HG03432 (cell line): ENCODE results near the gene PACRG.
A peak's percentile ranks its signal among the peaks of the same experiment; 100 is the strongest.

Source experiments
- ATAC-seq: cut with Tn5 transposase; IDR thresholded peaks from one replicate; pipeline ENCODE4 v1.9.1; 2021; ENCODE audit warnings: mild to moderate bottlenecking, moderate library complexity; ENCODE audit not compliant: unreplicated experiment

The PACRG gene

GRCh38 chr6:162773996-162774395 lies 46.2 kb downstream of the PACRG start:
- no peak for ATAC-seq

GRCh38 chr6:162777091-162777490 lies 49.3 kb downstream of the PACRG start:
- no peak for ATAC-seq

- no peak for ATAC-seq
Measured at GRCh38 chr6:162778603-162779002, 50.8 kb downstream of the PACRG start.

GRCh38 chr6:162785632-162786242 lies 58.0 kb downstream of the PACRG start:
- ATAC-seq: no peak

GRCh38 chr6:162798546-162799266 lies 70.9 kb downstream of the PACRG start:
- peak; percentile 60 for ATAC-seq

- ATAC-seq: no peak
Measured at GRCh38 chr6:162814426-162814973, 86.7 kb downstream of the PACRG start.

- ATAC-seq: peak; percentile 64
Measured at GRCh38 chr6:162817196-162817595, 89.4 kb downstream of the PACRG start.

- ATAC-seq: no peak
Measured at GRCh38 chr6:162819284-162819683, 91.5 kb downstream of the PACRG start.

GRCh38 chr6:162821102-162821501 lies 93.3 kb downstream of the PACRG start:
- no peak for ATAC-seq

GRCh38 chr6:162825597-162825996 lies 97.8 kb downstream of the PACRG start:
- ATAC-seq: peak; percentile 77

GRCh38 chr6:162829013-162829742 lies 101.4 kb downstream of the PACRG start:
- peak; percentile 33 for ATAC-seq

- no peak for ATAC-seq
Measured at GRCh38 chr6:162833776-162834175, 106.0 kb downstream of the PACRG start.

- no peak for ATAC-seq
Measured at GRCh38 chr6:162845972-162846371, 118.2 kb downstream of the PACRG start.

GRCh38 chr6:162846723-162847122 lies 118.9 kb downstream of the PACRG start:
- no peak for ATAC-seq

GRCh38 chr6:162849269-162849668 lies 121.5 kb downstream of the PACRG start:
- ATAC-seq: no peak

- no peak for ATAC-seq
Measured at GRCh38 chr6:162852192-162852591, 124.4 kb downstream of the PACRG start.

GRCh38 chr6:162852840-162853577 lies 125.2 kb downstream of the PACRG start:
- no peak for ATAC-seq

- no peak for ATAC-seq
Measured at GRCh38 chr6:162854228-162854627, 126.5 kb downstream of the PACRG start.

GRCh38 chr6:162854734-162855191 lies 127.0 kb downstream of the PACRG start:
- ATAC-seq: no peak

GRCh38 chr6:162856885-162857284 lies 129.1 kb downstream of the PACRG start:
- no peak for ATAC-seq

- ATAC-seq: no peak
Measured at GRCh38 chr6:162857326-162857725, 129.6 kb downstream of the PACRG start.
